SK-N-SH treated with all-trans-retinoic acid at 6 μM for 48 hours (cell line): ENCODE measurements around the gene OXNAD1.

Source experiments
- BACH2 ChIP-seq: fragments of 250-450 bp; sonication (Bioruptor Pico); IDR thresholded peaks from 2 replicates; pipeline ENCODE4 v1.9.0; 2021; ENCODE audit warnings: mild to moderate bottlenecking, borderline replicate concordance
- PATZ1 ChIP-seq: fragments of 250-450 bp; sonication (Bioruptor Pico); IDR thresholded peaks from 2 replicates; pipeline ENCODE4 v1.8.0; 2020; ENCODE audit warnings: mild to moderate bottlenecking, moderate library complexity, borderline replicate concordance
- PPARA ChIP-seq: fragments of 250-450 bp; sonication (Bioruptor Pico); IDR thresholded peaks from 2 replicates; pipeline ENCODE4 v1.5.0; 2020; ENCODE audit warnings: mild to moderate bottlenecking, borderline replicate concordance
- RARB ChIP-seq: fragments of 250-450 bp; sonication (Bioruptor Pico); IDR thresholded peaks from 2 replicates; pipeline ENCODE4 v1.8.0; 2021; ENCODE audit warnings: mild to moderate bottlenecking, moderate library complexity
- ZFP3 ChIP-seq: fragments of 250-450 bp; sonication (Bioruptor Pico); IDR thresholded peaks from 2 replicates; pipeline ENCODE4 v1.5.0; 2020; ENCODE audit warnings: mild to moderate bottlenecking, moderate library complexity
- ZNF8 ChIP-seq: fragments of 450-650 bp; formaldehyde crosslinking; IDR thresholded peaks from 2 replicates; pipeline ENCODE4 v1.5.0; 2020; ENCODE audit warnings: mild to moderate bottlenecking, moderate library complexity

GRCh38 chr3:16308727-16309126 is 43.7 kb downstream of the OXNAD1 start:
- TF ChIP-seq PATZ1 = no peak
- TF ChIP-seq BACH2 (CRISPR knock-in tag) = no peak
- no peak for TF ChIP-seq PPARA (CRISPR knock-in tag)
- no peak for TF ChIP-seq ZFP3 (CRISPR knock-in tag)
- TF ChIP-seq RARB (CRISPR knock-in tag) = no peak
- no peak for TF ChIP-seq ZNF8 (CRISPR knock-in tag)
